ENCODE results near the gene TBX1.

TBX1 gene

GRCh38 chr22:19738664-19739447 lies 21.7 kb upstream of the TBX1 start:
- no peak for DNase-seq (ENCODE audit: low spot score)

GRCh38 chr22:19739448-19739895 lies 21.1 kb upstream of the TBX1 start:
- no peak for DNase-seq (ENCODE audit: low spot score)

- DNase-seq (ENCODE audit: low spot score) = no peak
These were observed 20.6 kb upstream of the TBX1 start for GRCh38 chr22:19739911-19740449.

GRCh38 chr22:19740586-19740985 lies 20.0 kb upstream of the TBX1 start:
- DNase-seq (ENCODE audit: low spot score) = no peak

- DNase-seq (ENCODE audit: low spot score) = no peak
These were observed 19.5 kb upstream of the TBX1 start for GRCh38 chr22:19741053-19741452.

GRCh38 chr22:19742160-19743066 lies 18.2 kb upstream of the TBX1 start:
- no peak for DNase-seq (ENCODE audit: low spot score)

- no peak for DNase-seq (ENCODE audit: low spot score)
These were observed 17.5 kb upstream of the TBX1 start for GRCh38 chr22:19743081-19743480.

- DNase-seq (ENCODE audit: low spot score) = no peak
These were observed 16.9 kb upstream of the TBX1 start for GRCh38 chr22:19743651-19744050.

GRCh38 chr22:19744350-19745006 lies 16.1 kb upstream of the TBX1 start:
- DNase-seq (ENCODE audit: low spot score) = no peak

- no peak for DNase-seq (ENCODE audit: low spot score)
These were observed 15.2 kb upstream of the TBX1 start for GRCh38 chr22:19745155-19746101.

- no peak for DNase-seq (ENCODE audit: low spot score)
These were observed 13.9 kb upstream of the TBX1 start for GRCh38 chr22:19746726-19747125.

- no peak for DNase-seq (ENCODE audit: low spot score)
These were observed 13.0 kb upstream of the TBX1 start for GRCh38 chr22:19747551-19747950.

- DNase-seq (ENCODE audit: low spot score) = no peak
These were observed 12.4 kb upstream of the TBX1 start for GRCh38 chr22:19748139-19748538.

GRCh38 chr22:19748991-19749664 lies 11.4 kb upstream of the TBX1 start:
- DNase-seq (ENCODE audit: low spot score) = no peak

GRCh38 chr22:19749876-19750275 lies 10.7 kb upstream of the TBX1 start:
- DNase-seq (ENCODE audit: low spot score) = no peak

GRCh38 chr22:19750507-19751490 lies 9.8 kb upstream of the TBX1 start:
- no peak for DNase-seq (ENCODE audit: low spot score)

- no peak for DNase-seq (ENCODE audit: low spot score)
These were observed 8.9 kb upstream of the TBX1 start for GRCh38 chr22:19751497-19752245.

GRCh38 chr22:19753090-19753842 lies 7.3 kb upstream of the TBX1 start:
- no peak for DNase-seq (ENCODE audit: low spot score)
